Naive B cell (primary cell): ENCODE measurements around the gene CDC25B. TPM values are rescaled to one million over a fixed set of nuclear protein-coding genes. Genes with fewer than 3 reads are reported as not detected.

Experiments used
- ATAC-seq, 2 donors: fragments of 150-1000 bp; cut with Tn5 transposase; 2 replicates each; pipeline ENCODE4 v1.10.0; 2021; ENCODE audit warnings: low read depth in 2 of 2, mild to moderate bottlenecking in 2 of 2, moderate library complexity in 2 of 2
- DNase-seq: peaks from one replicate; pipeline ENCODE4 v3.0.0; 2022
- H3K27ac Mint-ChIP-seq, 6 donors: one replicate each; pipeline ENCODE4 v1.8.0; 2020 to 2022; ENCODE audit warnings: mild to moderate bottlenecking in 6 of 6, mixed read lengths in 6 of 6, moderate library complexity in 5 of 6, inconsistent platforms in 2 of 6
- H3K27me3 Mint-ChIP-seq, 3 donors: one replicate each; pipeline ENCODE4 v1.8.0; 2021 to 2022; ENCODE audit warnings: mixed read lengths in 3 of 3, mild to moderate bottlenecking in 1 of 3
- H3K36me3 Mint-ChIP-seq, 2 donors: one replicate each; pipeline ENCODE4 v1.8.0; 2020 to 2022; ENCODE audit warnings: mixed read lengths in 2 of 2, inconsistent platforms in 1 of 2, mild to moderate bottlenecking in 1 of 2
- H3K4me1 Mint-ChIP-seq, 3 donors: one replicate each; pipeline ENCODE4 v1.8.0; 2020 to 2022; ENCODE audit warnings: mixed read lengths in 3 of 3, inconsistent platforms in 1 of 3, mild to moderate bottlenecking in 1 of 3, moderate library complexity in 1 of 3
- H3K4me3 Mint-ChIP-seq, 8 donors: one replicate each; pipeline ENCODE4 v1.8.0; 2020 to 2022; ENCODE audit warnings: mild to moderate bottlenecking in 8 of 8, mixed read lengths in 8 of 8, moderate library complexity in 8 of 8, inconsistent platforms in 2 of 8
- H3K9me3 Mint-ChIP-seq, 7 donors: one replicate each; pipeline ENCODE4 v1.8.0; 2020 to 2022; ENCODE audit warnings: mixed read lengths in 7 of 7, mild to moderate bottlenecking in 5 of 7, inconsistent platforms in 2 of 7, moderate library complexity in 1 of 7
- polyA plus RNA-seq, 6 donors: library from polyadenylated mRNA; unstranded; fragments of 300-500 nt; fragmentation: Illumina TruSeq; gene quantifications; one replicate each; pipeline ENCODE4 v1.2.3, GENCODE V29; 2021; ENCODE audit warnings: low read depth in 6 of 6

CDC25B gene
- polyA plus RNA-seq = 10 to 100 TPM; 13.0 to 22.1 (median 19.5) TPM

GRCh38 chr20:3795511-3796468 lies at the start of gene CDC25B:
Gene CDC25B, plus strand, starts transcription at chr20:3796310. Its CDS starts 222 bp downstream, at chr20:3796532.
- DNase-seq = peak; percentile 78
- H3K27me3 Mint-ChIP-seq = no peaks in the 10 kb centered on the region
- H3K36me3 Mint-ChIP-seq = no peaks in the 10 kb centered on the region
- peaks cover 43 to 55% (median 53%) of the 10 kb centered on the region in 3 donors for H3K4me1 Mint-ChIP-seq
- ATAC-seq = peak; percentile 74
- H3K4me3 Mint-ChIP-seq = peak within 1 kb of the TSS; percentile 84 to 96 (median 93)
- peaks cover 0 to 3% (median 0%) of the 10 kb centered on the region in 7 donors for H3K9me3 Mint-ChIP-seq
- peak within 1 kb of the TSS; percentile 93 to 98 (median 98) for H3K27ac Mint-ChIP-seq

GRCh38 chr20:3747471-3747870 lies 48.6 kb upstream of the CDC25B start:
- DNase-seq = no peak
- H3K27me3 Mint-ChIP-seq = peaks cover 4 to 40% (median 24%) of the 10 kb centered on the region in 3 donors
- H3K9me3 Mint-ChIP-seq = peaks cover 0 to 2% (median 0%) of the 10 kb centered on the region in 7 donors
- H3K36me3 Mint-ChIP-seq = no peaks in the 10 kb centered on the region
- H3K4me1 Mint-ChIP-seq = peaks cover 16 to 22% (median 18%) of the 10 kb centered on the region in 3 donors
- no peak for ATAC-seq
- no peak overlapping the region for H3K27ac Mint-ChIP-seq
- H3K4me3 Mint-ChIP-seq = peak overlapping the region in 1 of 8 donors; percentile 61

DNA sequence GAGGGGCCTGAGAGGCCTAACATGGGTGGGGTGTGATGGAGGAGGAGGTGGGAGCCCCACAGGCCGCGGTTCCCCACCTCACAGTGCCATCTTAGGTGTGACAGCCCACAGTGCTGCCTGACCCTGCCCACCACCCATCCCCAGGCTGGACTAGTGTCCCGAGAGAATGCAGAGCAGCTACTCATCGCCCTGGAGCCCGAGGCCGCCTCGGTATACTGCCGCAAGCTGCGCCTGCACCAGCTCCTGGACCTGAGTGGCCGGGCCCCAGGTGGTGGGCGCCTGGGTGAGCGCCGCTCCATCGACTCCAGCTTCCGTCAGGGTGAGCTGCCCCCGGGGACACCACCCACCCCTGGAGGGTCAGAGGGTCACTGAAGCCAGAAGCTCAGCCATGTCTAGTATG lies 48.0 kb upstream of the CDC25B start:
- H3K27ac Mint-ChIP-seq = no peak overlapping the region
- ATAC-seq (no peak), DNase-seq (no peak)
- no peak overlapping the region for H3K4me3 Mint-ChIP-seq
- H3K36me3 Mint-ChIP-seq = no peaks in the 10 kb centered on the region
- peaks cover 4 to 40% (median 24%) of the 10 kb centered on the region in 3 donors for H3K27me3 Mint-ChIP-seq
- peaks cover 0 to 2% (median 0%) of the 10 kb centered on the region in 7 donors for H3K9me3 Mint-ChIP-seq
- H3K4me1 Mint-ChIP-seq = peaks cover 18 to 24% (median 22%) of the 10 kb centered on the region in 3 donors

- peaks cover 4 to 40% (median 23%) of the 10 kb centered on the region in 3 donors for H3K27me3 Mint-ChIP-seq
- ATAC-seq (no peak), DNase-seq (no peak)
- no peak overlapping the region for H3K4me3 Mint-ChIP-seq
- H3K27ac Mint-ChIP-seq = no peak overlapping the region
- H3K36me3 Mint-ChIP-seq = no peaks in the 10 kb centered on the region
- H3K9me3 Mint-ChIP-seq = peaks cover 0 to under 1% (median 0%) of the 10 kb centered on the region in 7 donors
- H3K4me1 Mint-ChIP-seq = peaks cover 18 to 24% (median 22%) of the 10 kb centered on the region in 3 donors
Measured at GRCh38 chr20:3749087-3749688, 46.9 kb upstream of the CDC25B start.

DNA sequence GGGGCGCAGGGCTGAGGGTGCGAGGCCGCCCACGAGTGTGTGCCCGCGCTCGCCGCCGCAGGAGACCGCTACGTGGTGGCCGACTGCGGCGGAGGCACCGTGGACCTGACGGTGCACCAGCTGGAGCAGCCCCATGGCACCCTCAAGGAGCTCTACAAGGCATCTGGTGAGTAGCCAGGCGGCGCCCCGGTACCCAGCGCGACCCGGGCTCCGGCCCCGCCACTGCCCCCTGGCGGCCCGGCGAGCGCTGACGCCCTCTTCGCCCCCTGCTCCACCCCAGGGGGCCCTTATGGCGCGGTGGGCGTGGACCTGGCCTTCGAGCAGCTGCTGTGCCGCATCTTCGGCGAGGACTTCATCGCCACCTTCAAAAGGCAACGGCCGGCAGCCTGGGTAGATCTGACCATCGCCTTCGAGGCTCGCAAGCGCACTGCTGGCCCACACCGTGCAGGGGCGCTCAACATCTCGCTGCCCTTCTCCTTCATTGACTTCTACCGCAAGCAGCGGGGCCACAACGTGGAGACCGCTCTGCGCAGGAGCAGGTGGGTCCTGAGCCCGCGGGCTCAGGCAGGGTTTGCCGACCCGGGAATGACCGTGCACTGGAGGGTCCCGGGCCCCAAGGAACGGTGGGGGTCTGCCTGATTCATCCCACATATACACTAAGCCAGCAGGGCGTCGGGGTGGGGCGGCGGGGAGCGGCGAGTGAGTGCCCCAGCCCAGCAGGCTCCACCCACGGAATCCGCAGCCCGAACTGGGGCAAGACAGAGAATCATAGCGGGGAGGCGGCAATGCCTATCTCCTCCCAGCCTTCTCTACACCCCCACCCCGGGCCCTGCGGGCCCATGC lies 46.2 kb upstream of the CDC25B start:
- no peaks in the 10 kb centered on the region for H3K36me3 Mint-ChIP-seq
- H3K4me3 Mint-ChIP-seq = peak overlapping the region in 1 of 8 donors; percentile 30
- peak; percentile 23 for DNase-seq
- peak in 1 of 2 donors; percentile 29 for ATAC-seq
- H3K27ac Mint-ChIP-seq = no peak overlapping the region
- no peaks in the 10 kb centered on the region for H3K9me3 Mint-ChIP-seq
- H3K27me3 Mint-ChIP-seq = peaks cover 4 to 33% (median 16%) of the 10 kb centered on the region in 3 donors
- H3K4me1 Mint-ChIP-seq = peaks cover 14 to 17% (median 15%) of the 10 kb centered on the region in 3 donors

DNA sequence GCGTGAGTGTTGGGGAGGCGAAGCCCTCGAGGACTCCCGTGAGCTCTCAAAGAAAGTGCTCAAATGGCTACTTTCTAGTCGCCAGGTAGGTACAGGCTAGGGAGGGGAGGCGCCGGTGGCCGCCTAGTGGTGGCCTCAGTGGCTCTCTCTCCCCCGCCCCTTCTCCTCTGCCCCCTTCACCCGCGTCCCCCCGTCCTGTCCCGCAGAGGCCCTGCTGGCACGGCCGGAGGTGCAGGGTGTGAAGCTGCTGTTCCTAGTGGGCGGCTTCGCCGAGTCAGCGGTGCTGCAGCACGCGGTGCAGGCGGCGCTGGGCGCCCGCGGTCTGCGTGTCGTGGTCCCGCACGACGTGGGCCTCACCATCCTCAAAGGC lies 44.8 kb upstream of the CDC25B start:
- H3K9me3 Mint-ChIP-seq = no peaks in the 10 kb centered on the region

DNA sequence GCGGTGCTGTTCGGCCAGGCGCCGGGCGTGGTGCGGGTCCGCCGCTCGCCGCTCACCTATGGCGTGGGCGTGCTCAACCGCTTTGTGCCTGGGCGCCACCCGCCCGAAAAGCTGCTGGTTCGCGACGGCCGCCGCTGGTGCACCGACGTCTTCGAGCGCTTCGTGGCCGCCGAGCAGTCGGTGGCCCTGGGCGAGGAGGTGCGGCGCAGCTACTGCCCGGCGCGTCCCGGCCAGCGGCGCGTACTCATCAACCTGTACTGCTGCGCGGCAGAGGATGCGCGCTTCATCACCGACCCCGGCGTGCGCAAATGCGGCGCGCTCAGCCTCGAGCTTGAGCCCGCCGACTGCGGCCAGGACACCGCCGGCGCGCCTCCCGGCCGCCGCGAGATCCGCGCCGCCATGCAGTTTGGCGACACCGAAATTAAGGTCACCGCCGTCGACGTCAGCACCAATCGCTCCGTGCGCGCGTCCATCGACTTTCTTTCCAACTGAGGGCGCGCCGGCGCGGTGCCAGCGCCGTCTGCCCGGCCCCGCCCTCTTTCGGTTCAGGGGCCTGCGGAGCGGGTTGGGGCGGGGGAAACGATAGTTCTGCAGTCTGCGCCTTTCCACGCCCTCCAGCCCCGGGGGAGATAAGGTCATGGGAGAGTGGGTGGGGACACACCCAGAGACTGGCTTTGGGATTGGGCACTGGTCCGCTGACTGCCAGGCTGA lies 44.3 kb upstream of the CDC25B start:
- Mint-ChIP-seq H3K9me3 (no peaks in the 10 kb centered on the region), H3K27ac (peak overlapping the region in 3 of 6 donors; percentile 68 to 95 (median 83)), H3K4me3 (peak overlapping the region; percentile 66 to 91 (median 82)), H3K36me3 (no peaks in the 10 kb centered on the region), H3K27me3 (peaks cover 0 to 15% (median 8%) of the 10 kb centered on the region in 3 donors), H3K4me1 (peaks cover 5 to 12% (median 10%) of the 10 kb centered on the region in 3 donors)
- ATAC-seq (peak; percentile 71 to 74), DNase-seq (peak; percentile 59)

More for the DNA sequence above, 44.8 kb upstream of the CDC25B start:
- DNase-seq (no peak), ATAC-seq (no peak)
- Mint-ChIP-seq H3K36me3 (no peaks in the 10 kb centered on the region), H3K27me3 (peaks cover 4 to 21% (median 12%) of the 10 kb centered on the region in 3 donors), H3K4me3 (peak overlapping the region in 4 of 8 donors; percentile 40 to 63 (median 56)), H3K27ac (no peak overlapping the region), H3K4me1 (peaks cover 5 to 12% (median 10%) of the 10 kb centered on the region in 3 donors)

GRCh38 chr20:3752386-3752759 lies 43.7 kb upstream of the CDC25B start:
- no peak for ATAC-seq
- H3K27ac Mint-ChIP-seq = peak overlapping the region in 3 of 6 donors; percentile 68 to 95 (median 83)
- H3K4me3 Mint-ChIP-seq = peak overlapping the region; percentile 66 to 91 (median 82)
- H3K4me1 Mint-ChIP-seq = peaks cover 5 to 12% (median 10%) of the 10 kb centered on the region in 3 donors
- DNase-seq = no peak
- H3K36me3 Mint-ChIP-seq = no peaks in the 10 kb centered on the region
- no peaks in the 10 kb centered on the region for H3K9me3 Mint-ChIP-seq
- peaks cover 0 to 11% (median 3%) of the 10 kb centered on the region in 3 donors for H3K27me3 Mint-ChIP-seq

- Mint-ChIP-seq H3K27ac (peak overlapping the region in 4 of 6 donors; percentile 69 to 85 (median 76)), H3K4me3 (peak overlapping the region in 5 of 8 donors; percentile 47 to 91 (median 70)), H3K36me3 (peaks cover 0 to 4% of the 10 kb centered on the region in 2 donors), H3K4me1 (peaks cover 5 to 12% (median 10%) of the 10 kb centered on the region in 3 donors), H3K9me3 (no peaks in the 10 kb centered on the region), H3K27me3 (peaks cover 0 to 4% (median 0%) of the 10 kb centered on the region in 3 donors)
- DNase-seq (peak; percentile 55), ATAC-seq (peak; percentile 62 to 69)
Measured at GRCh38 chr20:3753098-3753497, 43.0 kb upstream of the CDC25B start.

DNA sequence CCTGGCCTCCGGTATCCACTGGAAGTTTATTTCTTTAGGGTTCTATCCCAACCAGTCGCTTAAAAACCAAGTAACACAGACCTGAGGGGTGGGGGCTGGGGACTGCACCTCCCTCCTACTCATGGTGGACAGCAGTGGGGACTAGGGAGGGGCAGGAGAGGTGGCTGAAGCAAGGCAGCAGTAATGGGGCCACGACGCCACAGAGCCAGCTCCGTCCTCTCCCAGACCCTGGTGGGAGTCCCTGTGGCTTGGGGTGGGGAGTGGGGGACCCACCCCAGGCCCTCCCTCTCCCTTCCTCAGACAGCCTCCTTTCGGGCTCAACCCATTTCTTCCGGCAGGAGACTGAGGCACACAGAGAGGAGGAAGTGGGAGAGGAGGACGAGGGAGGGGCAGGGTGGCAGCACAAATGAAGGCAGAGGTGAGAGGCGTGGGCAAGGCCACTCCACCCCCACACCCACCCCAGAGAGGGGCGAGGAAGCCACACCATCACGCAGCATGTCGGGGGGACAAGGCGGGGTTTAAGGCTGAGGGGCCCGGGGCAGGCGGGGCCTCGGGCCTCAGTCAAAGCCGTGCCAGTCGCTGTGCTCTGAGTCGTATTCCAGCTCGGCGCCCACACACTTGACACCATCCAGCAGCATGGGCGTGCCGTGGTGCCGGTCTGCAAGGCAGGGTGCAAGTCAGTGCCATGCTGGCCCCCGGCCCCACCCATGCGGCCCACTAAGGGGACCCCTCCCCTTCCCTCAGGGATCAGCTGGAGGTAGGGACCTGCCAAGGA lies 42.4 kb upstream of the CDC25B start:
- no peak for DNase-seq
- no peak for ATAC-seq
- peak overlapping the region in 2 of 8 donors; percentile 70 to 91 for H3K4me3 Mint-ChIP-seq
- no peaks in the 10 kb centered on the region for H3K27me3 Mint-ChIP-seq
- no peaks in the 10 kb centered on the region for H3K9me3 Mint-ChIP-seq
- H3K27ac Mint-ChIP-seq = peak overlapping the region in 1 of 6 donors; percentile 74
- H3K4me1 Mint-ChIP-seq = peaks cover 5 to 12% (median 10%) of the 10 kb centered on the region in 3 donors
- H3K36me3 Mint-ChIP-seq = peaks cover 0 to 7% of the 10 kb centered on the region in 2 donors

DNA sequence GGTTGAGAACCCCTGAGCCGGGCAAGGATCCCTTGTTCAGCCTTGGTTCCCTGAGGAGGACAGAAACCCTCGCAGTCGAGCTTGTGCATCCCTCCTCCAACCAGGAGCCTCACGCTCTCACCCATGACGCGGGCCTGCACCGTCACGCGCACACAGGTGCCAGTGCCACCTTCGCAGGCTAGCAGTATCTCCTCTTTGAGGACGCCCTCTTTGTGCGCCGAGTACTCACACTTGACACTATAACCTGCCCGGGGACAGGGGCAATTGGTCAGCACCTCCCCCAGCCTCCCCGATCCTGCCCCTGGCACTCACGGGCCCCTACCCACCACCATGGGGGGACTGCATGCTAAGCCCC lies 41.9 kb upstream of the CDC25B start:
- Mint-ChIP-seq H3K27ac (peak overlapping the region in 1 of 6 donors; percentile 51), H3K36me3 (peaks cover 0 to 7% of the 10 kb centered on the region in 2 donors)
- ATAC-seq = no peak

More for the DNA sequence above, 41.9 kb upstream of the CDC25B start:
- Mint-ChIP-seq H3K9me3 (no peaks in the 10 kb centered on the region), H3K4me3 (no peak overlapping the region), H3K27me3 (no peaks in the 10 kb centered on the region), H3K4me1 (peaks cover 5 to 12% (median 10%) of the 10 kb centered on the region in 3 donors)
- no peak for DNase-seq
